Colonic mucosa (tissue), 4 donors: ENCODE measurements around the gene NAPB. TPM values are rescaled to one million over a fixed set of nuclear protein-coding genes. Genes with fewer than 3 reads are reported as not detected.

ENCODE experiments used
- DNase-seq: peaks from one replicate; pipeline ENCODE4 v3.0.0-alpha.2; 2020
- H3K27ac ChIP-seq: fragments of 200-600 bp; one replicate; pipeline ENCODE4 v1.8.0; 2021
- H3K27me3 ChIP-seq: fragments of 200-600 bp; one replicate; pipeline ENCODE4 v1.8.0; 2021
- H3K36me3 ChIP-seq: fragments of 200-600 bp; one replicate; pipeline ENCODE4 v1.8.0; 2021
- H3K4me1 ChIP-seq: fragments of 200-600 bp; one replicate; pipeline ENCODE4 v1.8.0; 2021; ENCODE audit warnings: mild to moderate bottlenecking
- H3K4me3 ChIP-seq: fragments of 200-600 bp; one replicate; pipeline ENCODE4 v1.8.0; 2021
- H3K9ac ChIP-seq, 2 donors: one replicate each; pipeline ENCODE4 v1.7.0; 2013; ENCODE audit warnings: control low read depth in 2 of 2, low read depth in 2 of 2, low read length in 2 of 2
- H3K9me3 ChIP-seq: fragments of 200-600 bp; one replicate; pipeline ENCODE4 v1.8.0; 2021
- intact Hi-C: fragments of 100-400 bp; cut with DNase I; formaldehyde crosslinking; loops from one replicate; pipeline ENCODE4 v1.14.1; 2022
- total RNA-seq, 2 donors: library from RNA; stranded (reverse); fragmentation: NEBNext Ultra II Directional in 1 of 2; extraction: Animal tissue kit (Norgen Biotek cat#: 25700) in 1 of 2; gene quantifications; one replicate each; pipeline ENCODE4 v1.2.1, GENCODE V29; 2021
- TF ChIP-seq, protein P1 (sequence below): fragments of 200-600 bp; IDR thresholded peaks from one replicate; pipeline ENCODE4 v1.8.0; 2022; ENCODE audit warnings: antibody characterized with exemption, mild to moderate bottlenecking
- donor health status: healthy.
- donor health status: DM: no; HTN: no; CAD: no.
- donor health status: DM: no; HTN: no; CAD: no.

Gene NAPB
- total RNA-seq, 2 donors from 2014 or later: 7.5 to 8.4 TPM

GRCh38 chr20:23456409-23456808, 35.1 kb upstream of the NAPB start:
- H3K27me3 ChIP-seq: no peaks in the 10 kb centered on the region
- no peak for DNase-seq
- TF ChIP-seq, protein P1, sequence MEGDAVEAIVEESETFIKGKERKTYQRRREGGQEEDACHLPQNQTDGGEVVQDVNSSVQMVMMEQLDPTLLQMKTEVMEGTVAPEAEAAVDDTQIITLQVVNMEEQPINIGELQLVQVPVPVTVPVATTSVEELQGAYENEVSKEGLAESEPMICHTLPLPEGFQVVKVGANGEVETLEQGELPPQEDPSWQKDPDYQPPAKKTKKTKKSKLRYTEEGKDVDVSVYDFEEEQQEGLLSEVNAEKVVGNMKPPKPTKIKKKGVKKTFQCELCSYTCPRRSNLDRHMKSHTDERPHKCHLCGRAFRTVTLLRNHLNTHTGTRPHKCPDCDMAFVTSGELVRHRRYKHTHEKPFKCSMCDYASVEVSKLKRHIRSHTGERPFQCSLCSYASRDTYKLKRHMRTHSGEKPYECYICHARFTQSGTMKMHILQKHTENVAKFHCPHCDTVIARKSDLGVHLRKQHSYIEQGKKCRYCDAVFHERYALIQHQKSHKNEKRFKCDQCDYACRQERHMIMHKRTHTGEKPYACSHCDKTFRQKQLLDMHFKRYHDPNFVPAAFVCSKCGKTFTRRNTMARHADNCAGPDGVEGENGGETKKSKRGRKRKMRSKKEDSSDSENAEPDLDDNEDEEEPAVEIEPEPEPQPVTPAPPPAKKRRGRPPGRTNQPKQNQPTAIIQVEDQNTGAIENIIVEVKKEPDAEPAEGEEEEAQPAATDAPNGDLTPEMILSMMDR: no peak

DNA sequence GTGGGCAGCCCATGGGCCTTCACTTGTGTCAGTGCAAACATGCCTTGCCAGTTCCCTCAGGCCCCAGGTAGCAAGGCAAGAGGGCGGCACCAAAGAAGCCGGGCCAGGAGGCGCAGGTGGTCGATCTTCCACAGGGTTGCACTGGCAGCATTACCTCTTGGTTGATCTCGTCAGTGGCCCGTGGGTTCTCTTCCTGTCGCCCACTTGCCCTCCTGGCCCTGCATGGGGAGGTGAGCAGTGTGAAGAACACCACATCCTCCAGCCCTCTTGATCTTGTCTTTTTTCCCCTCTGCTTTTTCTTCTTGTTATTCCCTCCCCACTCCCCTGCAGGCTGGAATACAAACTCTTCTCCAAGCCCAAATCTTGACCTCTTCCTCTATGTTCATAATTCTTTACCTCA, 34.4 kb upstream of the NAPB start:
- no peak for DNase-seq
- intact Hi-C loops: no loop called here
- Histone ChIP-seq H3K27me3 (no peaks in the 10 kb centered on the region), H3K36me3 (no peaks in the 10 kb centered on the region), H3K4me1 (no peaks in the 10 kb centered on the region), H3K9ac (no peak overlapping the region), H3K4me3 (no peak overlapping the region), H3K27ac (no peak overlapping the region), H3K9me3 (no peaks in the 10 kb centered on the region)
- TF ChIP-seq, protein P1: no peak

More at GRCh38 chr20:23456409-23456808, 35.1 kb upstream of the NAPB start:
- Histone ChIP-seq H3K27ac (no peak overlapping the region), H3K4me1 (no peaks in the 10 kb centered on the region), H3K4me3 (no peak overlapping the region), H3K9me3 (no peaks in the 10 kb centered on the region), H3K9ac (no peak overlapping the region), H3K36me3 (no peaks in the 10 kb centered on the region)
- intact Hi-C loops: no loop called here

GRCh38 chr20:23454816-23455215, 33.5 kb upstream of the NAPB start:
- intact Hi-C loops: no loop called here
- H3K4me3 ChIP-seq: no peak overlapping the region
- TF ChIP-seq, protein P1: no peak
- DNase-seq: no peak
- H3K36me3 ChIP-seq: no peaks in the 10 kb centered on the region
- H3K27ac ChIP-seq: no peak overlapping the region
- H3K4me1 ChIP-seq: no peaks in the 10 kb centered on the region
- H3K9ac ChIP-seq: no peak overlapping the region
- no peaks in the 10 kb centered on the region for H3K27me3 ChIP-seq
- H3K9me3 ChIP-seq: no peaks in the 10 kb centered on the region

- Histone ChIP-seq H3K4me1 (no peaks in the 10 kb centered on the region), H3K9ac (no peak overlapping the region), H3K27ac (no peak overlapping the region), H3K9me3 (no peaks in the 10 kb centered on the region), H3K36me3 (no peaks in the 10 kb centered on the region), H3K27me3 (no peaks in the 10 kb centered on the region), H3K4me3 (no peak overlapping the region)
- TF ChIP-seq, protein P1: no peak
- intact Hi-C loops: no loop called here
- DNase-seq: no peak
These were observed 32.6 kb upstream of the NAPB start for GRCh38 chr20:23453549-23454543.

DNA sequence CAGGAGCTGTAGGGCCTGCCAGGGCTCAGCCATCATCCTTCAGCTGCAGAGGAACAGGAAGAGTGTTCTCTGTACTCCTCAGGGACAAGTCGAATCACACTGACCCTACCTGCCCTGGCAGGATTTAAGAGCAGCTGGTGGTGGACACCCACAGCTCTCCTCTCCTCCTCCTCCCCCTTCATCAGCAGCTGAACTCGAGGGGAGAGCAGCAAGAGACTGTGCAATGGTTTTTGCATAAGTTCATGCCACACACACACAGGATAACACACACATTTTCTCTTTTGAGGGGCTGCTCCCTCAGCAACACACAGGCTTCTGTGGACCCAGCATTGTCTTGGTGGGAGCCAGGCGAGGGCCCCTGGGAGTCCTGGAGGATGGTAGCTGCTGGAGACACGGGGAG, 31.5 kb upstream of the NAPB start, which contains the start of gene CST11:
CST11 (minus strand) TSS at position 101 of the 400 bp plus-strand sequence; CDS start at position 36, 65 bp downstream.
- TF ChIP-seq, protein P1: no peak
- DNase-seq: no peak
- Histone ChIP-seq H3K4me3 (no peak within 1 kb of the TSS), H3K9ac (no peak within 1 kb of the TSS), H3K27me3 (no peaks in the 10 kb centered on the region), H3K27ac (no peak within 1 kb of the TSS), H3K36me3 (no peaks in the 10 kb centered on the region), H3K4me1 (no peaks in the 10 kb centered on the region), H3K9me3 (no peaks in the 10 kb centered on the region)
- intact Hi-C loops: no loop called here
